ENCODE results near the gene RGS6.

DNA sequence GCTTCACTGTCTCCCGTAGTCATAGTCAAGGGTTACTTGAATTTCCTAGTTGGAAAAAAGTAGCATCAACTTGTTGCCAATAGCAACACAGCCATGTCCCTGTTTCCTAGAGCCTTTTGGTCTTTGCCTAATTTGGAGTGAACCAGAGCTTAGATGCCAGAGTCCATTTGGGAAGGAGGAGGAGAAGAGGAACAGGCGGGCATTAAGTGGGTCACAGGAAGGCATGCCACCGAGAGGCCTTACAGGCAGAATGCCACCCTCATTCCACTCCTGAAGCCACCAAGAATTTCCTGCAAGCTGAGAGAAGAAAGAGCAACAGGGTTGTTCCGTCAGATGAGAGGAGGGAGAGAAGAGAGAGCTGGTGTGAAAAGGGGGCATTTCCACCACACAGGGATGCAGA is 622.2 kb downstream of the RGS6 start:
- TF ChIP-seq POLR2A (IDR thresholded peaks at IDR 0.05) (no peak), POLR2AphosphoS5 (IDR thresholded peaks at IDR 0.05) (no peak)
- TF ChIP-seq, protein P1, sequence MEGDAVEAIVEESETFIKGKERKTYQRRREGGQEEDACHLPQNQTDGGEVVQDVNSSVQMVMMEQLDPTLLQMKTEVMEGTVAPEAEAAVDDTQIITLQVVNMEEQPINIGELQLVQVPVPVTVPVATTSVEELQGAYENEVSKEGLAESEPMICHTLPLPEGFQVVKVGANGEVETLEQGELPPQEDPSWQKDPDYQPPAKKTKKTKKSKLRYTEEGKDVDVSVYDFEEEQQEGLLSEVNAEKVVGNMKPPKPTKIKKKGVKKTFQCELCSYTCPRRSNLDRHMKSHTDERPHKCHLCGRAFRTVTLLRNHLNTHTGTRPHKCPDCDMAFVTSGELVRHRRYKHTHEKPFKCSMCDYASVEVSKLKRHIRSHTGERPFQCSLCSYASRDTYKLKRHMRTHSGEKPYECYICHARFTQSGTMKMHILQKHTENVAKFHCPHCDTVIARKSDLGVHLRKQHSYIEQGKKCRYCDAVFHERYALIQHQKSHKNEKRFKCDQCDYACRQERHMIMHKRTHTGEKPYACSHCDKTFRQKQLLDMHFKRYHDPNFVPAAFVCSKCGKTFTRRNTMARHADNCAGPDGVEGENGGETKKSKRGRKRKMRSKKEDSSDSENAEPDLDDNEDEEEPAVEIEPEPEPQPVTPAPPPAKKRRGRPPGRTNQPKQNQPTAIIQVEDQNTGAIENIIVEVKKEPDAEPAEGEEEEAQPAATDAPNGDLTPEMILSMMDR (IDR thresholded peaks at IDR 0.05), result no peak
